Endothelial cell of umbilical vein (primary cell): ENCODE measurements around the gene MMP25. TPM values are rescaled to one million over a fixed set of nuclear protein-coding genes. Genes with fewer than 3 reads are reported as not detected.
"Not testable (repeated sequence)": the region's sequence is repeated elsewhere in the genome, so short reads cannot be mapped to it uniquely, and the experiment has no call there.

ENCODE experiments used
- BruUV-seq: library from RNA; stranded (reverse); fragments of 400-500 nt; replicated peaks from 2 replicates; lab custom pipeline; 2021; lab: Mats Ljungman, UMichigan
- CTCF ChIA-PET: fragments of 300-600, 350-600 bp; sonication (Branson Sonifier 250); formaldehyde crosslinking; loops from one replicate; lab custom pipeline; 2021; ENCODE audit warnings: antibody characterized with exemption, inconsistent platforms; lab: Charles Lee
- POLR2A ChIA-PET: fragments of 300-600, 350-600 bp; sonication (Branson Sonifier 250); formaldehyde crosslinking; loops from one replicate; lab custom pipeline; 2021; ENCODE audit warnings: antibody characterized with exemption, inconsistent platforms; lab: Charles Lee
- DNase-seq: peaks from one replicate; pipeline ENCODE4 v3.0.0-alpha.2; 2011; ENCODE audit warnings: low read depth, low spot score
- FAIRE-seq: peaks from 2 replicates; lab custom pipeline; 2011; peaks lifted over from hg19 to GRCh38; lab: Jason Lieb, UNC
- H2AFZ ChIP-seq: 2 replicates; pipeline ENCODE4 v1.6.0; 2012; ENCODE audit warnings: low read depth, low read length, control low read depth, inconsistent platforms
- H3K27ac ChIP-seq: 2 replicates; pipeline ENCODE4 v1.5.1; 2011; ENCODE audit warnings: low read depth, mild to moderate bottlenecking, control low read depth, low read length, moderate library complexity; ENCODE audit not compliant: insufficient read depth
- H3K27me3 ChIP-seq, 2 experiments: 2 replicates each; pipeline versions ENCODE4 v1.6.0 to v1.6.1; 2011; ENCODE audit warnings: low read length in 2 of 2, mixed read lengths in 1 of 2; ENCODE audit not compliant: control insufficient read depth in 2 of 2, insufficient read depth in 2 of 2
- H3K36me3 ChIP-seq, 2 experiments: 2 replicates in 1 of 2; 3 replicates in 1 of 2; pipeline ENCODE4 v1.5.1; 2011; ENCODE audit warnings: low read length in 2 of 2, mild to moderate bottlenecking in 1 of 2, moderate library complexity in 1 of 2; ENCODE audit not compliant: control insufficient read depth in 2 of 2, insufficient read depth in 2 of 2; ENCODE audit errors: extremely low read depth in 1 of 2
- H3K4me1 ChIP-seq: 3 replicates; pipeline ENCODE4 v1.5.1; 2011; ENCODE audit warnings: mild to moderate bottlenecking, low read length; ENCODE audit not compliant: control insufficient read depth, insufficient read depth; ENCODE audit errors: extremely low read depth
- H3K4me2 ChIP-seq: 2 replicates; pipeline ENCODE4 v1.6.1; 2011; ENCODE audit warnings: low read length, control low read depth, mixed read lengths; ENCODE audit not compliant: insufficient read depth
- H3K4me3 ChIP-seq, 3 experiments: fragments of 200-600 bp in 1 of 3; sonication (generic), shearing (Covaris generic) in 1 of 3; replicated peaks in 1 of 3; 2 replicates each; pipeline ENCODE4 v1.5.1; 2011 to 2016; ENCODE audit warnings: control low read depth in 3 of 3, low read length in 3 of 3, mild to moderate bottlenecking in 2 of 3, inconsistent platforms in 1 of 3, low read depth in 1 of 3, moderate library complexity in 1 of 3; ENCODE audit not compliant: insufficient read depth in 1 of 3
- H3K79me2 ChIP-seq: 2 replicates; pipeline ENCODE4 v1.6.0; 2012; ENCODE audit warnings: low read length, inconsistent platforms; ENCODE audit not compliant: control insufficient read depth, insufficient read depth
- H3K9ac ChIP-seq: replicated peaks from 2 replicates; pipeline ENCODE3; 2011; ENCODE audit warnings: low read length, control low read depth; ENCODE audit not compliant: insufficient read depth; ENCODE audit errors: extremely low read depth
- H3K9me1 ChIP-seq: replicated peaks from 3 replicates; pipeline ENCODE4 v1.6.0; 2011; ENCODE audit warnings: mild to moderate bottlenecking, low read length; ENCODE audit not compliant: control insufficient read depth, insufficient read depth; ENCODE audit errors: extremely low read depth
- H3K9me3 ChIP-seq: replicated peaks from 2 replicates; pipeline ENCODE4 v1.5.1; 2012; ENCODE audit warnings: low read length, inconsistent platforms; ENCODE audit not compliant: control insufficient read depth, insufficient read depth
- H4K20me1 ChIP-seq: replicated peaks from 2 replicates; pipeline ENCODE3; 2011; ENCODE audit warnings: mild to moderate bottlenecking, low read length; ENCODE audit not compliant: control insufficient read depth, insufficient read depth; ENCODE audit errors: extremely low read depth
- CTCF ChIP-seq, 2 donors: IDR thresholded peaks; 1 replicate in 1 of 2; 2 replicates in 1 of 2; pipeline ENCODE4 v1.5.1; 2011; ENCODE audit warnings: low read length in 2 of 2, mild to moderate bottlenecking in 2 of 2, moderate library complexity in 2 of 2, control low read depth in 1 of 2, inconsistent platforms in 1 of 2, low read depth in 1 of 2; ENCODE audit not compliant: insufficient read depth in 1 of 2; ENCODE audit errors: extremely low read depth in 1 of 2
- EZH2 ChIP-seq: IDR thresholded peaks from 2 replicates; pipeline ENCODE4 v1.6.1; 2012; ENCODE audit warnings: borderline replicate concordance, low read depth, mild to moderate bottlenecking, moderate library complexity, low read length, inconsistent platforms; ENCODE audit not compliant: severe bottlenecking
- FOS ChIP-seq: IDR thresholded peaks from 2 replicates; pipeline ENCODE4 v1.6.1; 2011; ENCODE audit warnings: mild to moderate bottlenecking, low read length, moderate library complexity, borderline replicate concordance; ENCODE audit not compliant: insufficient read depth
- GATA2 ChIP-seq: IDR thresholded peaks from 2 replicates; pipeline ENCODE4 v1.7.0; 2011; ENCODE audit warnings: low read depth, mild to moderate bottlenecking, moderate library complexity, mixed read lengths, low read length; ENCODE audit not compliant: insufficient read length, insufficient read depth
- JUN ChIP-seq: IDR thresholded peaks from 2 replicates; pipeline ENCODE4 v1.6.1; 2011; ENCODE audit warnings: borderline replicate concordance, low read depth; ENCODE audit not compliant: insufficient read length, insufficient read depth
- MAX ChIP-seq: IDR thresholded peaks from 2 replicates; pipeline ENCODE4 v1.6.1; 2011; ENCODE audit not compliant: insufficient read depth, insufficient read length
- MYC ChIP-seq: IDR thresholded peaks from one replicate; pipeline ENCODE4 v1.6.1; 2011; ENCODE audit warnings: mild to moderate bottlenecking, low read depth, low read length
- POLR2A ChIP-seq: IDR thresholded peaks from 2 replicates; pipeline ENCODE4 v1.6.1; 2012; ENCODE audit warnings: low read depth, mild to moderate bottlenecking, control low read depth, low read length
- POLR2AphosphoS5 ChIP-seq: IDR thresholded peaks from 2 replicates; pipeline ENCODE4 v1.6.1; 2012; ENCODE audit warnings: low read depth, mild to moderate bottlenecking, control low read depth, low read length, moderate library complexity; ENCODE audit not compliant: insufficient read depth
- dilution Hi-C: fragments of 300-500 bp; cut with MboI; formaldehyde crosslinking; loops from one replicate; pipeline ENCODE4 v1.15.0; 2019; ENCODE audit warnings: low sequenced_read_pairs; ENCODE audit not compliant: extremely low pct_ligation_motif_present
- intact Hi-C: fragments of 100-400 bp; cut with micrococcal nuclease; formaldehyde crosslinking; loops from one replicate; pipeline ENCODE4 v1.10.0; 2022
- polyA plus RNA-seq, 4 experiments: library from polyadenylated mRNA; depleted of rRNA in 3 of 4; stranded (reverse) in 3 of 4; unstranded in 1 of 4; fragments of >200 nt; gene quantifications; 2 replicates each; pipeline versions ENCODE4 v1.2.1 to v1.2.3, GENCODE V29; 2011 to 2012; ENCODE audit warnings: missing spikeins in 1 of 4
- total RNA-seq: library from RNA; stranded (reverse); gene quantifications from 2 replicates; pipeline ENCODE4 v1.2.3, GENCODE V29; 2021

The MMP25 gene
- total and polyA plus RNA-seq, 2 donors (not counting 3 experiments of a cell fraction or from before 2014, with no cell fraction given), result 0.08 to 0.35 TPM

- dilution Hi-C loops, result no loop called here
- Histone ChIP-seq H3K27ac (no peak overlapping the region), H3K9me1 (no peaks in the 10 kb centered on the region), H3K9ac (no peak overlapping the region), H3K4me1 (peaks cover 19% of the 10 kb centered on the region), H3K4me2 (no peak overlapping the region), H3K4me3 (no peak overlapping the region), H2AFZ (no peak overlapping the region), H3K9me3 (no peaks in the 10 kb centered on the region), H3K79me2 (peaks cover 4% of the 10 kb centered on the region), H3K27me3 (no peaks in the 10 kb centered on the region), H4K20me1 (no peaks in the 10 kb centered on the region), H3K36me3 (peaks cover 0 to 9% of the 10 kb centered on the region in 2 experiments)
- DNase-seq (no peak), FAIRE-seq (no peak)
- no TSS peak for BruUV-seq
- no peak for TF ChIP-seq CTCF (IDR thresholded peaks at IDR 0.05; ENCODE audit: extremely low read depth in 1 of 2, insufficient read depth in 1 of 2, low read depth in 1 of 2, low read length in 2 of 2)
- TF ChIP-seq JUN, result no peak
- no peak for TF ChIP-seq EZH2
- TF ChIP-seq GATA2, result no peak
- no peak for TF ChIP-seq FOS
- TF ChIP-seq POLR2A, result no peak
- no peak for TF ChIP-seq POLR2AphosphoS5
- no peak for TF ChIP-seq MAX
- no peak for TF ChIP-seq MYC
- ChIA-PET POLR2A (no interaction called here), CTCF (no interaction called here)
- intact Hi-C loops, result no loop called here
These were observed 22.1 kb downstream of the MMP25 start for GRCh38 chr16:3068487-3068886.

GRCh38 chr16:3069146-3069545 lies 22.8 kb downstream of the MMP25 start:
- H3K9ac ChIP-seq, DNase-seq, CTCF ChIA-PET, H3K9me3 ChIP-seq, H3K4me2 ChIP-seq, POLR2A ChIA-PET, H3K27ac ChIP-seq, H3K36me3 ChIP-seq, H3K79me2 ChIP-seq, dilution Hi-C loops, H3K4me3 ChIP-seq, H3K9me1 ChIP-seq, FAIRE-seq, BruUV-seq, H2AFZ ChIP-seq, intact Hi-C loops, H3K27me3 ChIP-seq, H4K20me1 ChIP-seq: not testable (repeated sequence)
- H3K4me1 ChIP-seq, result peaks cover 19% of the 10 kb centered on the region
